NOMO-1 treated with dmso at 0.1 percent for 144 hours (cell line): ENCODE results near the gene CTBP2.

ENCODE experiments used
- DNase-seq: peaks from one replicate; lab custom pipeline; 2025; ENCODE audit not compliant: unreplicated experiment; lab: John Stamatoyannopoulos, UW

The CTBP2 gene

DNA sequence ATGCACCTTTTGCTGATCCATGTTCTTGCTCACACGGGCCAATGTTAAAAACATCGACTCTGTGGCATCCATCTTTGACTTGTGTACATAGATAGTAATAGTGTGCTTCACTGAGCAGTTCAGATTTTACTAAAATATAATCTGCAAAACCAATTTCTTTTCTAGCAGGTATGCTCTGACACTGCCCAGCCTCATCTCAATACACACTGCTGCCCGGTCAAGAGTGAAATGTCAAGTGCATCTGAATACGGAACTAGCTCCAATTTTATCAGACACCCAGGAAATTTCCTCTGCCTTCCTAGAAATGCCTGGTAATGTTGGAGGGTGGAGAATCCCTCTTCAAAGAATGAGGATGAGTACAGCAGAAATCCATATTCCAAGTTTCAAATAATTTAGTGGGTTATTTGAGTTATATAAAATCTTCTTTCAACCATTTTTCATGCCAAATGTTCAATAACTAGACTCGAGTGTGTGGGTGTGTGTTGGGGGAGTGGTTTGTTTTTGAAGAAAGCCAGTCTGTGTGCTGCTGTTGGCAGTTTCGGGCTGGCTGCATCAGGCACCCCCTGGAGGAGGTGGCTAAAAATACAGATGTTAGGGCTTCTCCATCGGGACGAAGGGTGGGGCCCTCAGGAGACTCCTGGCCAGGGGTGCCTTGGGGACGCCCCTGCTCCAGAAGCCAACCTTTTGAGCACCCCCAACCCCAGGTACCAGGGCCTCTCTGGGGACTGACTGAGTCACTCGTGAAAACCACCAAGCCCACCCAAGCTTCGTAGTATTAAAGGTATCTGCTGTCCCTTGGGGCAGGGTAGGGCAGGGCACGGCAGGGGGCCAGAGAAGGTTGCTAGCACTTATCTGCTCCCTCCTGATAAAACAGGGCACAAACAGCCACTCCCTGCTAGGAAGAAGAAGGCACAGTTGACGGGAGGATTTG is 15.4 kb downstream of the CTBP2 start:
- no peak for DNase-seq

DNA sequence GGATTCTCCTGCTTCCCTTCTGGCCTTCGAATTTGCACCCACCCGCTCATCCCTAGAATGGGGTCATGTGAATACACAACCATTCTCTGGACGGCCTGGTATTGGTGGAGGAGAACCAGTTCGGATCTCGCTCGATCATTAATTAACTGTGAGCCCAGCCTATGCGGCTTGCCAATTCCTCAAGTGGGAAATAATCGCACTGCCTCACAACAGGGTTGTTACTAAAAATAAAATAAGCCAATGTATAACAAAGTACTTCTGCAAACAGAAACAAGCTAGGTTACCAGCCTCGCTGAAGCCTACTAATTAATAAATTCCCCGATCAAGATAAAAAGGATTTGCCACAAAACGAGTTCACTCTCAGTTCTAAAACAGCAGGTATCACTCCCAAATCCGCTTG is 16.2 kb downstream of the CTBP2 start:
- no peak for DNase-seq

DNA sequence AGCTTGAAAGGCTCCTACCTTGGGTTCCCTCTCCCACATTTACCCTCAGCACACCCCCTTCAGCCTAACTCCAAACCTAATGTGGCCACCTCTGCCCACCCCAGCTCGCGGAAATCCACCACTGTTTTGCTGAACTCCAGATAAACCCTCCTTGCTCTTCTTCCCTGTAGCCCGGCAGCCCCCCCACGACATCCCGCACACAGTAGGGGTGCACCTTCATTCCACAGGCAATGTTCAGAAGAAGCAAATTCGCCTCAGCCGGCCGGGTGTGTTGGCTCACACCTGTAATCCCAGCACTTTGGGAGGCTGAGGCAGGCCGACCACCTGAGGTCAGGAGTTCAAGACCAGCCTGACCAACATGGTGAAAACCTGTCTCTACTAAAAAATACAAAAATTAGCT is 17.4 kb downstream of the CTBP2 start:
- no peak for DNase-seq

DNA sequence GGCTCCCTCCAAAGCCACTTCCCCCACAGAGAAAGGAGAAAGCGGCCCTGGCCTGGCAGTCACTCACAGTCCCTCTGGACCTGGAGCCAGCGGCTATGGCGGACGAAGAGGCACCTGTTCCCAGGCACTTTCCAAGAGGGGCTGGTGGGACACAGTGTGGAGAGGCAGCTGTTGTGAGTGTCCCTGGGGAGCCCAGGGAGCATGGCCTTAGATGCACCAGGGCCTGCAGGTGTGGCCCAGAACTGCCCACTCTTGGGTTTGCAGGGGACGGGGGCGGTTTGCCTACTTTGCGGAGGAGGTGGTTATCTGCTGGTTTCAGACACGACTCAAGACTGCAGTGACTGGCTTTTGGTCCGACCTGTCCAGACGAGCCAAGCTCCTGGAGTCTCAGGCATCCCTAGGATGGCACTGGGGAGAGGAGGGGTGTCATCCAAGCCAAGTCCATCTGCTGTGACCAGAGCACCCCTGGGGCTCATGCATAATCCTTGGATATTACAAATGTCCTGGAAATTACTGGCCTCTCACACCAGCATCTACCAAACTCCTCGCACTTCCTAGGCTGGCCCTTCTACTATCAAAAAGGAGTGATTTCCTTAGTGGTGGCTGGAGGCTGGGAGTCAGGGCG is 18.4 kb downstream of the CTBP2 start:
- DNase-seq: no peak

DNA sequence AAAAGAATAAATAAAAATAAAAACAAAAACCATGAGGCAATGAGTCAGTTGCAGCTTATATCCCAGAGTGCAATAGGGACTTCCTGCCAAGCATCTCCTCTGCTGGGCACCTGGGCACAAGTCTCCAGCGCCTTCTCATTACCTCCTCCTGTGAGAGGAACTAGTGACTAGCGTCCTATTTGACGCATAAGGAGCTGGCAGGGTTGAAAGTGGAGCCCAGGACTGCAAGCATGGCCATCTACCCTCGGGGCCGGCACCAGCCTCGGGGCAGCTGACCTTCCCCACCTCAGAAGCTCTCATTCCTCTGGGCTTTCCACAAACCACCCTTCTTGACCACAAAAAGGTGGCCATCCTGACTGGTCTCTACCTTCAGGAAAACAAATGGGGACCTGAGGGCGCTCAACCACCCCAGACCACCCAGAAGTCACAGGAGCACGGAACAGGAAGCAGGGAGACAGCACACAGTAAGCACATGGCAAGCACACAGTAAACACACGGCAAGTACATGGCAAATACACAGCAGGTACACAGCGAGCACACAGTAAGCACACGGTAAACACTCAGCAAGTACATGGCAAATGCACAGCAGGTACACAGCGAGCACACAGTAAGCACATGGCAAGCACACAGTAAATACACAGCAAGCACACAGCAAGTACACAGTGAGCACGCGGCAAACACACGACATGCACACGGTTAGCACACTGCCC is 19.1 kb downstream of the CTBP2 start:
- no peak for DNase-seq

DNA sequence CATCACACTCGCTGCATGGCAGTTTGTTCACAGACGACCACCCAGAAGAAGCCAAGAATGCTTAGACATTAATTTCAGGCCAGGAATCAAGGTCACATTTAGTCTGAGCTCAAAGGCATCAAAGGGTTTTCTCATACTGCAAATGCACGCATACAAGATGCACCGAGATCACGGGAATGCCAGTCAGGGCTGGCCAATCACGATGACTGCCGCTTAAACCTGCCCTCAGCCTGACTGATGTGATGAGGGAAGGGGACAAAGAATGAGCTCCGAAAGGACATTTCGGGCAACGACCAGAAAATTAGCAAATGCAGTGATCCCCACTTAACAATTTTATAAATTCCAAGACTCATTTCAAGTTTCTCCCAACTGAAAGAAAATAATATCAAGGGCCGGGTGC is 20.2 kb downstream of the CTBP2 start:
- no peak for DNase-seq

DNA sequence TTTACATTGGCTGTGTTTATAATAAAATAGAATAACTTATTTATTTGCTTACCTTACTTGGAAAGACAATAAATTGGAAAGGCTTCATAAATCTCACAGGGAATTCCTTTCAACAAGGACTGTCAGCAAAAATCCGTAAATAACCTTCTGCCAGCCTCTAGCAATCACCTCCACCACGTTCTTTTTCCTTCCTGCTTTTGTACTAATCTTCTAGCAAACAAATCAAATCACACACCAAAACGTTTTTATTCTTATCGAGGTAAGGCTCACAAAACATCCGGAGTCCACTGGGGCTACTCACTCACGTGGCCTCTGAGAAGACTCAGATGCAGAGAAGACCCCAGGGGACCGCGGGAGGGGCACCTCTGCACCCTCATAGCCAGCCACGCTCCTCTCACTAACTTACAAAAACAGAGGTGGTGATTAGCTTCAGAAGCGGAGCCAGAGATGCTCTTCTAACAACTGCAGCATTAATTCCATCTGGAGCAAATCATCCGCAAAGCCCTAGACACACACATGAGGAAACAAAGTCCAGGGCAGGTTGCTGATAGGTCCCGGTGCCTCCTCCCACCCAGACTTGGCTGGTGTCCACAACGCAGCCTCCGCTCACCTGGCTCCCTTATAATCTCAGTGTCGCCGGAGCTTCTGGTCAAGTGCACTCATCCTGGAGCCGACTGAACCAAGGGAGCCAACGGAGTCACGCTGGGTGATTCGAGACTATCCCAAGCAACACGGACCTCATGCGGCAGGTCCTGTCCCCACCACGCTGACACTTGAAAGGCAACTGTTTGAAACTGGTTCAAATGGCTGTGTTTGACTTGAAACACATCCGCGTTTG is 22.5 kb downstream of the CTBP2 start:
- DNase-seq: no peak

DNA sequence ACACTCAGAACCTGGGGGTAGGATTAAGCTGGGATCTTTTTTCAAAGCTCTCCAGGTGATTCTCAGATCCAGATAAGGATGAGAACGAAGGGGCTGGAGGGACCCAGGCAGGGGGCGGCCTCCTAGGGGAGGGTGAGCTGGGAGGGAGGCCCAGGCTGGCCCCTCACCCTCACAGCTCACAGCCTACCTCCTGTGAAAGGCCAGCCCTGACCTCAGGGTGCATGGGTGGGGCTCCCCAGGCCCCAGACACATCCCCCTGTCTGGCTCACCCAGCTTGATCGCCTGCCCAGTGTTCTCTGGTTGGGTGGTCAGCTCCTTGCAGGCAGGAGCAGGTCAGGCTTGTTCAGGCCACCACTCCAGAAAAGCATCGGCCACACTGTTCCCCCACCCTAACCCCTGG is 24.3 kb downstream of the CTBP2 start:
- no peak for DNase-seq

DNA sequence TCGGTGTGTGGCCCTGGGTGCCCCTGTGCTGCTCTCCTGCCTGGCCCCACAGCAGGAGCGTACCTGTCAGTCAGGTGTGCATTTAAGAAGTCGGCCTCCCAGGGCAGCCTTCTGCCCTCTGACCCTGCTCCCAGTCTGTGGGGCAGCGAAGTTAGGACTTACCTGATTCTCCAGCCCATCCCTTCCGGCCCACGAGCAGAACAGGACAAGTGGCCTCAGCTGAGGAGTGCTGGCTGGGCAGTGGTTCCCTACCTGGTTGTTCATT is 24.7 kb downstream of the CTBP2 start:
- DNase-seq: no peak

DNA sequence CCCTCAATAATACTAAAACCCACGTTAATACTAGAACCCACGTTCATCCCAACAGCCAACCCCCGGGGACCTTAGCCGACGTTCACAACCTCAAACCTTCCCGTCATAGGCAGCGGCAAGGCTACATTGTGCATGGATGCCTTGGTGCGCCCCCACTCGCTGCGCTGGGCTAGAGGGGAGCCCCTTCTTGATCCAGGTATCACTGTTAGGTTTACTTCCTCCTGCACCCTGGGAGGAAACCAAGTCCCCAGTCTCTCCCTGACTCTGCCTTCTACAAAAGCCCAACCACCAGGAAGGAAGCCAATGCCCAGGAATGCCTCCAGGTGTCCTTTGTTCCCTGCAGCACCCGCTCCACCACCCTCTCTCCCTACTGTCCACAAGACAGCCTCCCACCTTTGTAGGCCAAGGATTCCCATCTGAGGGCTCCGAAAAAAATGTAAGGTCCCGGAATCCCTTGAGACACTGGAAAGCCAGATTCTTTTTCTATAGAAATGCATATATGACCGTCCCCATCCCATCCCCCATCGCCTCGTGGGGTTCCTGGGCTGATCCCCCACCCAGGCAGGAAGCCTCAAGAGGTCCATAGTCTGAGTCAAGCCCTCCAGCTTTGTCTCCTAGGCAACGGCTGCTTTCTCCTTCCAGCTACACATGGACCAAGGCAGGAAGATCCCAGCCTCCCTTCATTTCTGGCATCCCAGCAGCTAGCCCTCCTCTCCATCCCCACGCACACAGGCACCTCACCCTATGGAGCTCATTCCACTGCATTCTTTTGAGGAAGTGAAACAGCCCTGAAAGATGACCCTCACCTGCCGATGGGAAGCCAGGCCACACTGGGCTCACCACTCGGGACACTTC is 25.2 kb downstream of the CTBP2 start:
- DNase-seq: no peak

DNA sequence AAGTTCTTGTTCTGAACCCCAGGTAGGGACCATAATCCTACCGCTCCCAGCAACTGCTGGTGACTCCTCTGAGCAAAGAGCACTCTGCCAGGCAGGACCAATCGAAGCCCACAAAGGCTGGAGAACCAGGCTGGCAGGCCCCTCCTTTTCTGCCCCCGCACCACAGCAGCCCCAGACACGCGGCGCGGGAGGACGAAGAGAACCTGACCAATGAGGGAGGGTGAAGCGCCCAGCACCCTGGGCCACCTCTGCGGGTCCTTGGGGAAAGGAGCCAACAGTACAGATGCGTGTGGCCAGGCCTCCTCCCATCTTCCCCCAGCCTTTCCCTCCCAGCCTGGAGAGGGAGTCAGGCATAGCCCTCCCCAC is 25.9 kb downstream of the CTBP2 start:
- DNase-seq: no peak

DNA sequence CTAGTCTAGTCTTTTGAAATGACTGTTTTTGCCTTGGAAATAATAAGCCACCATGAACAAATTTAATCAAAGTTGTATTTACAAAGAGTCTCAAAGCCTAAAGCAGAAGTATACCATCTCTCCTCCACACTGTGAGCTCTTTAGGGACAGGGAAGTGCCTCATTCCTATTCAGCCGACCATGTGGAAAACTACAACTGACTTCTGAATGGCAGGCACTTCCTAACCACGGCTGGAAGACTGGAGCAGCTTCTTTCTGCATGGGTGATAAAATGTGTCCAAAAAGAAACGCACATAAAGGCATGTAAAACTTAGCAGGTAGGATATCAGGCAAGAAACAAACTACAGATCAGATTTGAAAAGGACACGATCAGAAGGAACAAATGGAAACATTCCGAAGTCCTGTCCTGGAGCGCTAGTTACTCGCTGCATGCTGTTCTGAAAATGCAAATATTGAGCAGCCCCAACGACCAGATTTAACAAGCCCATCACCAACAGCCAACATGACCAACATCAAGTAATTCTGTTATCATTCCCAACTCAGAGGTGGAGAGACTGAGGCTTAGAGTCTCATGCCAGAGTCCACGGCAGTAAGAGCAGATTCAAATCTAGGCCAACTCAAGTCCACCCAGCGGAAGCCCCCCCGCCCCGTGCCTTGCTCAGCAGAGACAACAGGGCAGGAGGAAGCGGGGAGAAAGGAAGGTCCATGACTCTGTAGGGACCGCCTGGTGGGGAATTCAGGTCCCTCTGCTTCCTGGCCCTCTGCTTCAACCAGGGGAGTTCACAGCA is 26.5 kb downstream of the CTBP2 start:
- no peak for DNase-seq

DNA sequence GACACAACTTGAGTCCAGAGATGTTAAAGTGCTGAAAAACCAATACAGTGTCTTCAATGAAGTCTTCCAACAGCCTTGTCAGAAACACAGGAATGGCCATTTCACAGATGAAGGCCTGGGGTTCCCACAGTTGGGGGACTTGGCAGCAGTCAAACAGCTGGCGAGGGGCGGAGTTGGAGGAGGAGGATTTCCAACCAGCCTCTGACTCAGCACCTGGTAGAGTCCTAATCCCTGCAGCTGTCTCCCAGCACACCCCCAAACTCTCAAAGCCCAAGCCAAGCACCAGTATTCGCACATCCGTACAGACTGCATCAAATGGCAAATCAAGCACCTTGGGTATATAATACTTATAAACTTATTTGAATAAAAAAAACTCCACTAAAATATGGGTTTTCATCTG is 28.0 kb downstream of the CTBP2 start:
- no peak for DNase-seq

DNA sequence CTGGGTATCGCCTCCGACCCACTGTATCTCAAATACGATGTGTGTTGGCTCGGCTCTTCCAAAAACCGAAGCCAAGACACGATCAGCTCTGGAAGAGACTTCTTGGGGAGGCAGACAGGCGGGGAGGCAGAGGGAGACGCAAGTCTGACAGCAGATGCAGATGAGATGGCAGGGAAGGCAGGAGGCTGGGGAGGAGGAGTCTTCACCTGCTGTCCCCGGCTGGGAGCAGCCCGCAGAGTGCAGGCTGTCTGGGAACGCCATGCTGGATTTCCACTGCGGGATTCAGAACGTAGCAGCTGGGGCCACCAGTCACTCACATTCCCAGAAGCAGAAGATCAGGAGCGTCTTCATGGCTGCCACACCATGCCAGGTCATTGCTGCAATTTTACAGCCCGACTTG is 29.4 kb downstream of the CTBP2 start:
- no peak for DNase-seq

DNA sequence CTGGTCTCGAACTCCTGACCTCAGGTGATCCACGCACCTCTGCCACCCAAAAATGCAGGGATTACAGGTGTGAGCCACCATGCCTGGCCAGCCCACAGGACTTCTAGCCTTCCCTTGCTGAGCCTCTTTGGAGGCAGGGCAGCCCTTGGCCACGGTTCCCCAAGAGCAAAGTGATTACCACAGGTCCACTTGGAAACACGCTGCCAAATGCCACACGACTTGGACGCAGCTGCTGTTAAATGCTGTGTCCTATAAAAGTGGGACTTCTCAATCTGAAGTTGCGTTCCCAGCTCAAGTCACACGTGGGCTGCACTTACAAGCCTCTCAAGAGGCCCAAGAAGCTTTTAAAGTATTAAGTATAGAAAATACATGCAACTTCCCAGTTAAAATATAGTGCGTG is 30.1 kb downstream of the CTBP2 start:
- no peak for DNase-seq

DNA sequence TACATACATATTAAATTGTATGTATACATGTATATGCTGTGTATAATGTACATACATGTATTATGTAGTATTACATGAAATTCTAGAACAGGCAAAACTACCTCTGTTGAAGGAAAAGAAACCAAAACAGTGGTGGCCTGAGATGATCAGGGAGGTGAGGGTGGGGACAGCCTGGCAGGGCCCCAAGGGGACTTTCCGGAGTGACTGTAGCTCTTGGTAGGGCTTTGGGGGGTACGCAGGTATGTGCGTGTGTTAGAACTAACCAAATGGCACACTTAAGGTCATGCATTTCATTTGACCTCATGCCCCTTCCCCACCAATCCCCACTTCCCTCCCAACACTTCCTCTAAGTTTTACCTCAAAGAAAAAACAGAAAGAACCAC is 31.3 kb downstream of the CTBP2 start:
- no peak for DNase-seq

DNA sequence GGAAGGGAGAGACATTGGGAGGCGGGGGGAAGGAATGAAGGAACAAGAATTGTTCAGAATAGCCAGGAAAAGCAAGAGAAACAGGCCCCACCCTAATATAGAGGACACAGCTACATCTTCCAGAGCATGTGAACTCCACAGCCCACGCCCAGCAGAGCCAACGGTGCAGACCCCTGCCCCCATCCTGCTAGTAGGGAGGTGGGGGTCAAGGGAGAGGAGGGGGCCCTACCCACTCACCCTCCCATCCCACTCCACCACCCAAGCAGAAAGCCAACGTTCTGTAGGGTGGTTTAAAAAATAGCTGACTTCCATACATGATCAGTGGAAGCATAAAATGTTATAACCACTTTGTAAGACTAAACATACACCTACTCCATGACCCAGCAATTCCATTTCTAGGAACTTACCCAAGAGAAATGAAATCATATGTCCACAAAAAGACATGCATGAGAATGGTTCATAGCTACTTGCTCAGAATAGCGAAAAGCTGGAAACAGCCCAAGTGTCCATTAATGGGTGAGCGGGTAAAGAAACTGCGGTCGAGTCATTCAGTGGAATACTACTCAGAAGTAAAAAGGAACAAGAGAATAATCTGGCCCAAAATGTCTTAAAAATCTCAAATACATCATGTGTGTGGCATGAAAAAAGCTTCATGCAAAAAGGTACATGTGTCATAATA is 31.8 kb downstream of the CTBP2 start:
- no peak for DNase-seq

DNA sequence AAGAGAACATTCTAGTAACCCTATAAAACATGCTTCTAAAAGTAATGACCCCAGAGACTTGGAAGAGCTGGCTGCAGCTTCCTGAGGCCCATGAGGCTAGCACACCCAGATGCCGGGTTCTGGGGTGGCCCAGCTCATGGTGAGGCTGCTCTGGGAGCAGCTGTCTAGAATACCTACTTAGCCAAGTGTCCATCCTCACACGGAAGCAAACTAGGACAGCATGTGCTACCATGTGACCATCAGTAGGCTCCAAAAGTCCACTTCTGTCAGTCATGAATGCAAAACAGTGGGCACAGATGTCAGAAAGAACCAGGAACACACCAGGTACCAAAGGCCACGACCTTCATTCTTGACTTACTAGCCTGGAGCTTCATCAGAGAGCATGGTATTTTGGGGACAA is 32.4 kb downstream of the CTBP2 start:
- DNase-seq: no peak

DNA sequence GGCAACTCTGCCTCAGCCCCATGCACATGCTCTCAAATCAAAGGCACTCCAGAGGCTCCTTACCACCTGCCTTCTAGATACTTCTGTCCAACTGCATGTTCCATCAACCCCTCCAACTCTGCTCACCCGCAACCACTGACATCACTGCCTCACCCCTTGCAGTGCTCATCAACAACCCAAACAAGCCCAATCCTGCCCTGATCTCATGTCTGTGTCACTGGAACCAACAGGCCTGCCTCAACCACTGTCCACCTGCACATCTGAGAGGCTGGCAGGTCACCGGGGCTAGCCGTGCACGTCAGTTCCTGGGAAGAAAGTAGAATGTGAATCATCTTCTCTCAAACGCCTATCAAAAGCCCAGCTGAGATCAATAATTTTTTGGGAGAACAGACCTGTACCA is 33.3 kb downstream of the CTBP2 start:
- DNase-seq: no peak
